HEK293 (cell line): ENCODE measurements around the gene GSN.

Experiments used
- CTCF ChIA-PET: fragments of 350-600 bp; formaldehyde crosslinking; extraction: SDS; loops from one replicate; lab custom pipeline; 2021; ENCODE audit warnings: antibody characterized with exemption; lab: Yijun Ruan, JAX
- POLR2A ChIA-PET: fragments of 300-600 bp; formaldehyde crosslinking; extraction: SDS; loops from one replicate; lab custom pipeline; 2020; ENCODE audit warnings: antibody characterized with exemption, inconsistent platforms; lab: Yijun Ruan, JAX
- H3K27ac ChIP-seq: fragments of 200-500 bp; sonication (Bioruptor generic); 2 replicates; pipeline ENCODE4 v1.5.1; 2014; ENCODE audit warnings: low read depth, low read length, control low read depth, inconsistent platforms; ENCODE audit errors: extremely low read depth
- H3K36me3 ChIP-seq, 2 experiments: fragments of 200-500 bp in 1 of 2; sonication (Bioruptor generic) in 1 of 2; 1 replicate in 1 of 2; 2 replicates in 1 of 2; pipeline ENCODE4 v1.5.1; 2014 to 2017; ENCODE audit warnings: inconsistent platforms in 2 of 2, low read length in 2 of 2; ENCODE audit not compliant: control insufficient read depth in 2 of 2, insufficient read depth in 1 of 2
- H3K4me1 ChIP-seq: fragments of 200-500 bp; sonication (Bioruptor generic); 2 replicates; pipeline ENCODE4 v1.5.1; 2014; ENCODE audit warnings: mild to moderate bottlenecking, low read length, inconsistent platforms; ENCODE audit not compliant: control insufficient read depth, insufficient read depth
- H3K4me3 ChIP-seq: 2 replicates; pipeline ENCODE4 v1.5.1; 2011; ENCODE audit warnings: low read depth, mild to moderate bottlenecking, control low read depth, low read length, moderate library complexity
- H3K9me3 ChIP-seq: fragments of 200-500 bp; sonication (Bioruptor generic); 2 replicates; pipeline ENCODE4 v1.5.1; 2014; ENCODE audit warnings: low read depth, low read length, inconsistent platforms; ENCODE audit not compliant: control insufficient read depth, insufficient read depth
- GFI1B ChIP-seq: fragments of 450-650 bp; formaldehyde crosslinking; IDR thresholded peaks from 2 replicates; pipeline ENCODE4 v1.5.1; 2016; ENCODE audit warnings: missing biosample characterization, missing genetic modification characterization
- GLIS1 ChIP-seq: fragments of 450-650 bp; formaldehyde crosslinking; IDR thresholded peaks from 2 replicates; pipeline ENCODE4 v1.5.1; 2016; ENCODE audit warnings: missing biosample characterization, missing genetic modification characterization
- PBX3 ChIP-seq: sonication (generic); formaldehyde crosslinking; IDR thresholded peaks from 2 replicates; pipeline ENCODE4 v1.8.1; 2022; ENCODE audit warnings: mild to moderate bottlenecking, moderate library complexity, missing genetic modification reagents
- PRDM1 ChIP-seq: fragments of 450-650 bp; formaldehyde crosslinking; IDR thresholded peaks from 2 replicates; pipeline ENCODE4; 2016; ENCODE audit warnings: missing biosample characterization, missing genetic modification characterization
- RBAK ChIP-seq: fragments of 450-650 bp; formaldehyde crosslinking; IDR thresholded peaks from 2 replicates; pipeline ENCODE4 v1.5.1; 2016; ENCODE audit warnings: missing biosample characterization, missing genetic modification characterization
- SP7 ChIP-seq: fragments of 450-650 bp; formaldehyde crosslinking; IDR thresholded peaks from 2 replicates; pipeline ENCODE4 v1.5.1; 2016; ENCODE audit warnings: missing biosample characterization, missing genetic modification characterization
- TCF7L2 ChIP-seq: IDR thresholded peaks from 2 replicates; pipeline ENCODE4 v1.6.1; 2011; ENCODE audit warnings: low read depth, mild to moderate bottlenecking, inconsistent platforms, low read length, moderate library complexity, borderline replicate concordance
- TRIM28 ChIP-seq: IDR thresholded peaks from 2 replicates; pipeline ENCODE4 v1.6.1; 2011; ENCODE audit warnings: low read length, control low read depth, borderline replicate concordance
- TSHZ1 ChIP-seq: fragments of 450-650 bp; formaldehyde crosslinking; IDR thresholded peaks from 2 replicates; pipeline ENCODE4 v1.5.1; 2016; ENCODE audit warnings: missing biosample characterization, missing genetic modification characterization, borderline replicate concordance
- ZBTB20 ChIP-seq: fragments of 450-650 bp; formaldehyde crosslinking; IDR thresholded peaks from 2 replicates; pipeline ENCODE4 v1.5.1; 2016; ENCODE audit warnings: missing biosample characterization, missing genetic modification characterization
- ZFP41 ChIP-seq: fragments of 450-650 bp; formaldehyde crosslinking; IDR thresholded peaks from 2 replicates; pipeline ENCODE4 v1.5.1; 2016; ENCODE audit warnings: missing biosample characterization, missing genetic modification characterization, borderline replicate concordance
- ZNF10 ChIP-seq: fragments of 450-650 bp; formaldehyde crosslinking; IDR thresholded peaks from 2 replicates; pipeline ENCODE4 v1.5.1; 2017; ENCODE audit warnings: missing biosample characterization, missing genetic modification characterization
- ZNF19 ChIP-seq: fragments of 450-650 bp; formaldehyde crosslinking; IDR thresholded peaks from 2 replicates; pipeline ENCODE4; 2016; ENCODE audit warnings: missing biosample characterization, missing genetic modification characterization, low read depth
- ZNF214 ChIP-seq: fragments of 450-650 bp; formaldehyde crosslinking; IDR thresholded peaks from 2 replicates; pipeline ENCODE4 v1.5.1; 2017; ENCODE audit warnings: missing biosample characterization, mild to moderate bottlenecking, missing genetic modification characterization, borderline replicate concordance
- ZNF24 ChIP-seq: fragments of 450-650 bp; formaldehyde crosslinking; IDR thresholded peaks from 2 replicates; pipeline ENCODE4 v1.5.1; 2016; ENCODE audit warnings: missing biosample characterization, missing genetic modification characterization
- ZNF37A ChIP-seq: fragments of 450-650 bp; IDR thresholded peaks from 2 replicates; pipeline ENCODE4 v1.5.1; 2018; ENCODE audit warnings: missing biosample characterization, missing genetic modification characterization
- ZNF530 ChIP-seq: fragments of 450-650 bp; formaldehyde crosslinking; IDR thresholded peaks from 2 replicates; pipeline ENCODE4 v1.5.1; 2016; ENCODE audit warnings: low read depth, missing biosample characterization, missing genetic modification characterization
- ZNF596 ChIP-seq: fragments of 450-650 bp; IDR thresholded peaks from 2 replicates; pipeline ENCODE4 v1.5.0; 2018; ENCODE audit warnings: missing biosample characterization, mild to moderate bottlenecking, missing genetic modification characterization, moderate library complexity
- ZNF791 ChIP-seq: fragments of 450-650 bp; formaldehyde crosslinking; IDR thresholded peaks from 2 replicates; pipeline ENCODE4 v1.5.1; 2016; ENCODE audit warnings: missing biosample characterization, missing genetic modification characterization
- TF ChIP-seq, protein P1 (sequence below): fragments of 450-650 bp; formaldehyde crosslinking; IDR thresholded peaks from 2 replicates; pipeline ENCODE4 v1.5.1; 2016; ENCODE audit warnings: missing biosample characterization, missing genetic modification characterization
- TF ChIP-seq, protein P2 (sequence below): fragments of 450-650 bp; formaldehyde crosslinking; IDR thresholded peaks from 2 replicates; pipeline ENCODE4 v1.5.1; 2016; ENCODE audit warnings: missing biosample characterization, missing genetic modification characterization
- TF ChIP-seq, protein P3 (sequence below): fragments of 450-650 bp; formaldehyde crosslinking; IDR thresholded peaks from 2 replicates; pipeline ENCODE4 v1.5.1; 2016; ENCODE audit warnings: missing biosample characterization, missing genetic modification characterization

GSN gene

DNA sequence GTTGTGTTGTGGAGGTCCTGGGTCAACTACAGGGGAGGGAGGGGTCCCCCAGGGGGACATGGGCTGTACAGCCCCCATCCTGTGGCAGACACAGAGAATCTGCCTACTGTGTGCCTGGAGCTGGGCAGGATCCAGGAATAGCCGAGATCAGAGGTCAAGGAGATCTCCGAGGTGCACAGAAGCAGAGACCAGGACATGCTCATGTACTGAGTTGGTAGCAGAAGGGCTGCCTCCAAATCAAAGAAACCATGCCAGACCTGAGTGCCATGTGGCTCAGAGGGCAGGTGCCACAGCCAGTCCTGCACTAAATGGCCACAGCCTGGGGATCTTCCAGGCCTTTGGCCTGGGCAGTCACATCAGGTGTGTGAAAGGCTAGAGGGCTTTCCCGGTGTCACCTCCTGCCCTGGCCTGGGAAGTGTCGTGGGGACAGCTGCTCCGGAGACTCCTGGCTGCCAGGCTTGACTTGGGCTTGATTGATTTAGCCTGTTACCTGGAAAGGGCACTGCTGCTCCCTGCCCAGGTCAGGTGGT is 27.8 kb downstream of the GSN start:
- Histone ChIP-seq H3K36me3 (no peaks in the 10 kb centered on the region), H3K27ac (no peak overlapping the region), H3K4me1 (0 out of 2 replicates have a peak, but pooled peaks cover 2% of the 10 kb centered on the region), H3K4me3 (no peak overlapping the region), H3K9me3 (no peaks in the 10 kb centered on the region)
- TF ChIP-seq TRIM28 = no peak
- TF ChIP-seq PBX3 = no peak
- TF ChIP-seq, protein P1, sequence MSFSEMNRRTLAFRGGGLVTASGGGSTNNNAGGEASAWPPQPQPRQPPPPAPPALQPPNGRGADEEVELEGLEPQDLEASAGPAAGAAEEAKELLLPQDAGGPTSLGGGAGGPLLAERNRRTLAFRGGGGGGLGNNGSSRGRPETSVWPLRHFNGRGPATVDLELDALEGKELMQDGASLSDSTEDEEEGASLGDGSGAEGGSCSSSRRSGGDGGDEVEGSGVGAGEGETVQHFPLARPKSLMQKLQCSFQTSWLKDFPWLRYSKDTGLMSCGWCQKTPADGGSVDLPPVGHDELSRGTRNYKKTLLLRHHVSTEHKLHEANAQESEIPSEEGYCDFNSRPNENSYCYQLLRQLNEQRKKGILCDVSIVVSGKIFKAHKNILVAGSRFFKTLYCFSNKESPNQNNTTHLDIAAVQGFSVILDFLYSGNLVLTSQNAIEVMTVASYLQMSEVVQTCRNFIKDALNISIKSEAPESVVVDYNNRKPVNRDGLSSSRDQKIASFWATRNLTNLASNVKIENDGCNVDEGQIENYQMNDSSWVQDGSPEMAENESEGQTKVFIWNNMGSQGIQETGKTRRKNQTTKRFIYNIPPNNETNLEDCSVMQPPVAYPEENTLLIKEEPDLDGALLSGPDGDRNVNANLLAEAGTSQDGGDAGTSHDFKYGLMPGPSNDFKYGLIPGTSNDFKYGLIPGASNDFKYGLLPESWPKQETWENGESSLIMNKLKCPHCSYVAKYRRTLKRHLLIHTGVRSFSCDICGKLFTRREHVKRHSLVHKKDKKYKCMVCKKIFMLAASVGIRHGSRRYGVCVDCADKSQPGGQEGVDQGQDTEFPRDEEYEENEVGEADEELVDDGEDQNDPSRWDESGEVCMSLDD (tag by site-specific recombination) = no peak
- TF ChIP-seq RBAK (tag by site-specific recombination) = no peak
- TF ChIP-seq TSHZ1 (tag by site-specific recombination) = no peak
- TF ChIP-seq ZNF37A (tag by site-specific recombination) = no peak
- TF ChIP-seq, protein P2, sequence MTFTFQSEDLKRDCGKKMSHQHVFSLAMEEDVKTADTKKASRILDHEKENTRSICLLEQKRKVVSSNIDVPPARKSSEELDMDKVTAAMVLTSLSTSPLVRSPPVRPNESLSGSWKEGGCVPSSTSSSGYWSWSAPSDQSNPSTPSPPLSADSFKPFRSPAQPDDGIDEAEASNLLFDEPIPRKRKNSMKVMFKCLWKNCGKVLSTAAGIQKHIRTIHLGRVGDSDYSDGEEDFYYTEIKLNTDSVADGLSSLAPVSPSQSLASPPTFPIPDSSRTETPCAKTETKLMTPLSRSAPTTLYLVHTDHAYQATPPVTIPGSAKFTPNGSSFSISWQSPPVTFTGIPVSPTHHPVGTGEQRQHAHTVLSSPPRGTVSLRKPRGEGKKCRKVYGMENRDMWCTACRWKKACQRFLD (tag by site-specific recombination) = no peak
- TF ChIP-seq, protein P3, sequence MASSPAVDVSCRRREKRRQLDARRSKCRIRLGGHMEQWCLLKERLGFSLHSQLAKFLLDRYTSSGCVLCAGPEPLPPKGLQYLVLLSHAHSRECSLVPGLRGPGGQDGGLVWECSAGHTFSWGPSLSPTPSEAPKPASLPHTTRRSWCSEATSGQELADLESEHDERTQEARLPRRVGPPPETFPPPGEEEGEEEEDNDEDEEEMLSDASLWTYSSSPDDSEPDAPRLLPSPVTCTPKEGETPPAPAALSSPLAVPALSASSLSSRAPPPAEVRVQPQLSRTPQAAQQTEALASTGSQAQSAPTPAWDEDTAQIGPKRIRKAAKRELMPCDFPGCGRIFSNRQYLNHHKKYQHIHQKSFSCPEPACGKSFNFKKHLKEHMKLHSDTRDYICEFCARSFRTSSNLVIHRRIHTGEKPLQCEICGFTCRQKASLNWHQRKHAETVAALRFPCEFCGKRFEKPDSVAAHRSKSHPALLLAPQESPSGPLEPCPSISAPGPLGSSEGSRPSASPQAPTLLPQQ (tag by site-specific recombination) = no peak
- TF ChIP-seq ZNF24 (tag by site-specific recombination) = no peak
- TF ChIP-seq ZBTB20 = no peak
- CTCF ChIA-PET = interaction anchor here (0.8 kb wide), 1 partner anchor 1470 kb away, joined by 3 read pairs; no protein-coding TSS in a partner anchor
- POLR2A ChIA-PET = no interaction called here

GRCh38 chr9:121296213-121297127 is 28.5 kb downstream of the GSN start:
- H3K4me1 ChIP-seq = 0 out of 2 replicates have a peak, but pooled peaks cover 2% of the 10 kb centered on the region
- POLR2A ChIA-PET = no interaction called here
- no peaks in the 10 kb centered on the region for H3K36me3 ChIP-seq
- H3K9me3 ChIP-seq = no peaks in the 10 kb centered on the region
- CTCF ChIA-PET = interaction anchor here (0.8 to 1.3 kb wide), 3 partner anchors 18 to 1471 kb away, joined by 3 to 7 read pairs (median 3); no protein-coding TSS in a partner anchor
- H3K4me3 ChIP-seq = no peak overlapping the region
- H3K27ac ChIP-seq = no peak overlapping the region
- TF ChIP-seq ZFP41 (tag by site-specific recombination) = no peak
- TF ChIP-seq TCF7L2 = no peak
- no peak for TF ChIP-seq ZNF214 (tag by site-specific recombination)
- TF ChIP-seq GFI1B (tag by site-specific recombination) = no peak
- TF ChIP-seq ZNF596 (tag by site-specific recombination) = no peak
- no peak for TF ChIP-seq ZNF791
- no peak for TF ChIP-seq ZNF37A (tag by site-specific recombination)
- no peak for TF ChIP-seq PRDM1
- no peak for TF ChIP-seq GLIS1 (tag by site-specific recombination)
- no peak for TF ChIP-seq ZNF530 (tag by site-specific recombination)
- TF ChIP-seq SP7 (tag by site-specific recombination) = no peak
- TF ChIP-seq ZNF19 (tag by site-specific recombination) = no peak
- no peak for TF ChIP-seq ZNF10 (tag by site-specific recombination)
